DMS 273 (cell line): ENCODE results near the gene NFXL1.
A peak's percentile ranks its signal among the peaks of the same experiment; 100 is the strongest.

Experiments used
- DNase-seq: peaks from one replicate; lab custom pipeline; 2025; ENCODE audit not compliant: unreplicated experiment; lab: John Stamatoyannopoulos, UW

Gene NFXL1

GRCh38 chr4:47891928-47892327 lies 22.5 kb downstream of the NFXL1 start:
- DNase-seq: no peak

DNA sequence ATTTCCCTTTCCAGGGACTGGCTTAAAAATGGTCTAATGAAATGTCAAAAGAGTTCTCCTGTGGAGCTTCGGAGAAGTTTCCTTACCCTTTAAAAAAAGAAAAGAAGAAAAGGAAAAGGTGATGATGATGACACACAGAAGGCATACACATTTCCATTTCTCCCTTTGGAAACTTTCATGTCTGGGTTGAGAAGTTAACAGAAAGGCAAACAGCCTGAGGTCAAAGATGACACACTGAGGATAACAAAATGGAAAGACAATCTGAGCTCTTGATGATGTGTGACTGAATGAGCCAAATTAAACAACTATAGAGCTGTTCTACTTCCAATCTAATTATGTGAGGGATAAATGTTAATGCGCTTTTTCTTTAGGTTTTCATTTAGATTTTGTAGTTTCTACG lies 32.2 kb downstream of the NFXL1 start:
- no peak for DNase-seq

DNA sequence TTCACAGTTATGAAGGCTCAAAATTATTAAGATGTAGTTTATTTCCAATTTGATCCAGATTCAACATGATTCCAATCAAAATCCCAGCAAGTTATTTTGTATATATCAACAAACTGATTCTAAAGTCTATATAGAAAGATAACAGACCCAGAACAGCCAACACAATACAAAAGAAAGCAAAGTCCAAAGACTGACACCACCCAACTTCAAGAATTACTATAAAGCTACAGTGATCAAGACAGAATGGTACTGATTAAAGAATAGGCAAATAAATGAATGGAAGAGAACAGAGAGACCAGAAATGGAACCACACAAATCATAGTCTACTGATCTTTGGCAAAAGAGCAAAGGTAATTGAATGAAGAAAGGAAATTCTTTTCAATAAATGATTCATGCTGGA lies 34.9 kb downstream of the NFXL1 start:
- no peak for DNase-seq

GRCh38 chr4:47876784-47877546 lies 37.4 kb downstream of the NFXL1 start:
- no peak for DNase-seq

DNA sequence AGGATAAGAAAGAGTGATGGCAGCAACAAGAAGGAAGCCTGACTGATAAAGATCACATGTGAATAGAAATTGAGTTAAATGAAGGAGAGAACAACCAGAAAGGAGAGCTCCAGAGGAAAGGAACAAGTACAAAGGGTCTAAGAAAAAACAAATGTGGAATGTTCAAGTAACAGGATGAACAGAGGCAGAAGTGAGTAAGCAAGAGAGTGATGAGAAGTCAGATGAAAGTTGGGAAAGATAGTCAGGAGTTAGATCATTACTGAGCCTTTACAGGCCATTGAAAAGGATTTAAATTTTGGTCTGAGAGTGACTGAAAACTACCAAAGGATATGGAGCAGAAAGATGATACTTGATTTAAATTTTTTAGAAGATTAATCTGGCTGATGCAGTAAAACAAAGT lies 38.1 kb downstream of the NFXL1 start:
- DNase-seq: no peak

GRCh38 chr4:47873877-47874541 lies 40.4 kb downstream of the NFXL1 start:
- DNase-seq: no peak

GRCh38 chr4:47863486-47863885 lies 50.9 kb downstream of the NFXL1 start:
- DNase-seq: no peak

DNA sequence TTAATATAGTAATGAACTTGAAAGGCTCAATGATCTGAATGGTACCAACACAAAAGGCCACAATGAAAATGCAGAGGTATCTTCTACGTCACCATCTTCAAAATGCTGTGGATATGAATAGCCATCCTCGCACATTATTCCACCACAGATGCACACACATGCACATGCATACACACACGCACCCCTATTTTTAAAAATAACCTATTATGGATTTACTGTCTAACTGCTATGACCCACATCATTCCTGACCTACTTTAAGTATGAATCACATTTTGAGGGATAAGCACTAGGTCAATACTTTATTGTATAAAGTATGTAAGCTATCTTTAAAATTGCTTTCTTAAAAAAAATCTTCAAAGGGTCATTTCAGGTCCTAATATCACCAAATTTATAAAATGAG lies 52.1 kb downstream of the NFXL1 start:
- no peak for DNase-seq

GRCh38 chr4:47860305-47860704 lies 54.1 kb downstream of the NFXL1 start:
- DNase-seq: no peak

DNA sequence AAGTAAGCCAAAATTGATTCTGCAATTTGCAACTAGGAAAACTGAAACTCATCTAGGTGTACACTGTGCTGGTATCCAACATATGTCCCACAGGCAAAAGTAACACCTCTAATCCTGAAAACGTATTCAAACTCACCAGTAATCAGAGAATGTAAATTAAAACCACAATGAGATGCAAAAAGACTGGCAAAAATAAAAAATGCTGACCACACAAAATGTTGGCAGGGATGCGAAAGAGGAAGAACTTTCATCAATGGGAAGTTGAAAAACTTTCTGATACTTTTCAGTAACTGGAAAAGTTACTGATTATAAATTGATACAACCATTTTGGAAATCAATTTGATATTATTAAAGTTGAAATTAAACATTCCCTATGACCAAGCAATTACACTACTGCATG lies 56.4 kb downstream of the NFXL1 start:
- DNase-seq: no peak

DNA sequence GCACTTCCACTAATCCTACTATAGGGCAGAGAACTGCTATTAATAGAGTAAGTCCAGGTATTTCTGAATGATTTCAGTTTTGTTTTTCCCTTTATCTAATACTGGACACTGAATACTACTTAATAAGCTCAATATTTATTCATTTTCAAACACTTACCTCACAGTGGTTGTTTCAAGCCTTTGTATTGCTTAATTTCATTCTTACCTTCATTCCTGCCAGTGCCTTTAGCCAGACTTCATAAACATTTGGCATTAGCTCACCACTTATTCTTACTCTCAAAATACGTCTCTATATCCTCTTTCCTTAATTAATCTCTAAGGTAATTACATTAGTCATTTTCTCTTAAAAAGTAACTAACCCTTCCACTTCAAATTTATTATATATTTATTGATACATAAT lies 57.7 kb downstream of the NFXL1 start:
- DNase-seq: no peak

- no peak for DNase-seq
Measured at GRCh38 chr4:47855350-47855749, 59.0 kb downstream of the NFXL1 start.

DNA sequence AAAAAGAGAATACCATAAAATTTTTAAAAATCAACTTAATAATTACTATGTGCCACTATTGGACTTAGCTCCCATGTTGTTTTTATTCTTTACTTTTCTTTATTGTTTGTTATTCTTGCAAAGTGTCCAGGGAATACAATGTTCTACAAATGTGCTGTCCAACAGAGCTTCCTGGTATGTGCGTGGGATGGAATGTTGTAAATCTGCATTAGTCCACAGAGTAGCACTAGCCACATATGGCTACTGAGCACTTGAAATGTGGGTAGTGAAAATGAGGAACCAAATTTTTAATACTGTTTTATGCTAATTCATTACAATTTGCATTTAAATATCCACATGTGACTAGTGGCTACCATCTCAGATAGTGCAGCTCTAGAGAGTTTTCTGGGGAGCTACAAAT lies 62.2 kb downstream of the NFXL1 start:
- DNase-seq: no peak

- no peak for DNase-seq
Measured at GRCh38 chr4:47849466-47849865, 64.9 kb downstream of the NFXL1 start.

DNA sequence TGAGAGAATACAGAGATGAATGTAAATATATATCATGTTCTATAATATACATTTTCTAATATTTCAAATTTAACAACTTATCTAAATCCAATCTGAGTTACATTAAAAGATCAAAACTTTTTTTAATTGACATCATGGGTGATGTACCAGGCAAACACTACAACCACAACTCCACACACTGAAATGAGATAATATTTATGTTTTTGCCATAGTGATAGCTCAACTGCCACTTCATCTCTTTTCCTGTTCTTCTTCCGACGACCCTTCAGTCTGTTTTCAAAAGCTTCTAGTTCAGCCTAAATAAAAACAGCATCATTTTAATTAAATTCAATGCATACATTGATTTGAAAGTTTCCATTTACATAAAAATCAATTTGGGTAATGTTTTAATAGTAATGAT lies 66.3 kb downstream of the NFXL1 start:
- no peak for DNase-seq

- DNase-seq: no peak
Measured at GRCh38 chr4:47842985-47843384, 71.4 kb downstream of the NFXL1 start.

DNA sequence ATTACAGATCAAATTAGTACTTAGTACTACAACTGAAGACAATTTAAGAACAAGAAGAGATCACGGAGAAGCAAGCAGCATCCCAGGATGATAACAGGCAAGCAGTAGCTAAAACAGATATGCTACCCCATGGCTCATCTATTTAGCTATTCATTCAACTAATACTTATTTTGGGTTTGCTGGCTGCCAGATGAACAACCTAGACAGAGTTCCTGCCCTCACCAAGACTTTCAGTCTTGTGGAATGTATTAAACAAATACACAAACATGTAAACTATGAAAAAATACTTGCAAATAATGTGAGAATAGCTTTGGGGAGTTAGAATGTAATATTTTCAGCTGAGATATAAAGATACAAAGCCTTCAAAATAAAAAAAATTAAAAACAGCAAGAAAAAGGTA lies 74.1 kb downstream of the NFXL1 start:
- no peak for DNase-seq

DNA sequence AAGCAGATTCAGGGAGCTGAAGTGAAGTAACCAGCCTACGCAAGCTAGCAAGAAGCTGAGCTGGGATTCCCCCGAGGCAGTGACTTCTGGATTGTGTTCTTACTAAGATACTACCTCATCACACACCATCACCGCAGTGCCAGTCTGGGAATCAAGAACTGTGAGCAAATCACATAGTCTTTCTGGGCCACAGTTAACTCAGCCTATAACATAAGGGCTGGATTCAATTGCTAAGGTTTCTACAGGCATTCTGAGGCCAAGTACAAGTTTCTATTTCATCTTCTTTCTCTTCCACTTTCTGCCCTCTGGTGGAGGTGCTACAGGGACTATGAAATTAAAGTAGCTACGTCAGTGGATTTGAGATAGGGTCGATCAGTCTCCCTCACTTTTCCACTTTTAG lies 75.1 kb downstream of the NFXL1 start:
- DNase-seq: peak; percentile 21

DNA sequence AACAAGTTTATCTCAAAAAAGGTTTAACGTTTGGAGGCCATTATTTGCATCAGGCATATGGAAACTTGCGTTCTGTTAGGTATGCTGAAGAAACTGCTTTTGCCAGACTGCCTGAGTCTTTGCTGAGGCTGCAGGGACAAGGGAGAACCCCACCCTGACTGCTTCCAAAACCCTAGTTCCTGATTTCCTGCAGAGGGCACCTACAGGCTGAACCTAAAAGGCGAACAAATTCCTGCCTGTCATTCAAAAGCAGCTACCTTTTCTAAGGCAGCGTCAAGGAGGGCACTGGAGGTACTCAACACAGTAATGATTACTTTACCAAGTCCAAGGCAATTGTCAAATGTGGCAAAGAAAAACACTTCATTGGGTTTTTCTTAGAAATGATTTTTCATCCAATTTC lies 75.9 kb downstream of the NFXL1 start:
- peak; percentile 14 for DNase-seq

DNA sequence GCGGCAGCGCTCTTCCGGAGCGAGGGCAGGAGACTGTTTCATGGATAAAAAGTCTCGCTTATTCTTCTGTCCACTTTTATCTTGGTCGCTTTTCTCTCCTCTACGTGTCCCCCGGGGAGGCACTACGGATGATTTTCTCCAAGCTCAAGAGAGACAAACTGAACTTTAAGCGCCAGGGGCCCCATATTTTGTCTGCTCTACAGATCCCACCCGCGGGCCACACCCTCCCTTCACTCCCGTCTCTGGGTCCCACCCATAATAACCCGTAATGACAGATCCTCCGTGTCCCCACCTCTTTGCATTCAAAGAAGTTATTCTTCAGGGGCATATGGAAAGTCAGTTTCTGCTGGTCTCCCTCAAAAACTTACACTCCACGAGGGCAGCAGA lies 76.5 kb downstream of the NFXL1 start, which contains the start of gene CORIN:
TSS of gene CORIN (minus strand) at position 160 of the 387 bp plus-strand sequence. CDS start at position 42, 118 bp downstream.
- DNase-seq: no peak

GRCh38 chr4:47837094-47837907 lies 77.1 kb downstream of the NFXL1 start:
- DNase-seq: peak; percentile 51

DNA sequence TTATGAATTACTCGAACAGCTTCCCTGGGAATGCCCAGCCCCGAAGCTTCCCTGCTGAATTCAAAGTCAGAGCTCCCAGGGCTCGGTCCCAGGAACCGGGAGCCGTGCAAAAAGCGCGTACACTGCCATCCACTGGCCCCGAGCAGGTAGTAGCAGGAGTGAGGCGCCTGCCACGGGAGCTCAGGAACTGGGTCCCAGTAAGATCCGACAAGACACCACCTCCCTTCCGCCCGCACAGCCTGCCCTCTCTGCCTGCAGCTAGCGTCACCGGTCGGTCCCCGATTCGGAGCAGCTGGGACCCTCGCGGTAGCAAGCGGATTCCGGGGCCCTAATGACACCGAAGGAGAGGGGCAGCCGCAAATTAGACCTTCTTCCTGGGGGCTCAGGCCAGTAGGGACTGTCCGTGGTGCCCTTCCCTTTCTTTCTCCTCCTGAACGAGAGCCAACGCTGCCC lies 77.7 kb downstream of the NFXL1 start:
- peak; percentile 85 for DNase-seq
